Measurements from ENCODE around the gene ZNF292.
A peak's percentile ranks its signal among the peaks of the same experiment; 100 is the strongest.
"Not testable (repeated sequence)": the region's sequence is repeated elsewhere in the genome, so short reads cannot be mapped to it uniquely, and the experiment has no call there.

ZNF292 gene

DNA sequence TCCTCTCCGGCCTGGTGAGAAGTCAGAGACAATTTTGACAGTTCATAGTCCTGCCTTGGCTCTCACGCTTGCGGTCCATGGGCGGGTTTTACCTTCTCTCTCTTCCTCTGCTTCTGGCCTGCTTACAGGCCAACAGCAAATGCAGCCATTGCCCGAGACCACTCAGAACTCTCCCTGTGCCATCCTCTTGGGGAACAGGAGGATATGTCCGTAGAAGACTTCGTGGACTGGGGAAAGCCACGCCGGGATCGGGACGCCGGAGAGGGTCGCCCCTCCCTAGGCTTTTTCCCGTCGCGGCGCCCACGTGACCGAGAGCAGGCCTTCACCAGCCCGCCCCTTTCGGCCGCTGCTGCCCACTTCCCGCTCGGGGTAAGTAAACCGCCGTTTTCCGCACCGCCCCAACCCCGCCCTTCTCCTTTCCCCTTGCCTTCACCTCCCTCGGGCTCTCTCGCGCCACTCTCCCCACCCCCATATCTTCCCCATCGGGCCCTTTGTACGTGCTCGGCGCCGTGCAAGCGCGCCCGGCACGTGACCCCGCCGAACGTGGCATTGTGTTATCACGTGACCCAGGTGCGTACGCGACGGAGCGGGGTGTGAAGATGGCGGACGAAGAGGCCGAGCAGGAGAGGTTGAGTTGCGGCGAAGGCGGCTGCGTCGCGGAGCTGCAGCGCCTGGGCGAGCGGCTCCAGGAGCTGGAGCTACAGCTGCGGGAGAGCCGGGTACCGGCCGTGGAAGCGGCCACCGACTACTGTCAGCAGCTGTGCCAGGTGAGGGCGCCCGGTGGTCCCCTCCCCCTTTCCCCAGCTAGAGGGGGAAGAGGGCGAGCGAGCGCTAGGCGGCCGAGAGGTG lies at the start of gene ZNF292:
TSS of gene ZNF292 (plus strand) at position 573 of the 849 bp plus-strand sequence. CDS start at position 600, 27 bp downstream.
- peak; percentile 99 for DNase-seq

DNA sequence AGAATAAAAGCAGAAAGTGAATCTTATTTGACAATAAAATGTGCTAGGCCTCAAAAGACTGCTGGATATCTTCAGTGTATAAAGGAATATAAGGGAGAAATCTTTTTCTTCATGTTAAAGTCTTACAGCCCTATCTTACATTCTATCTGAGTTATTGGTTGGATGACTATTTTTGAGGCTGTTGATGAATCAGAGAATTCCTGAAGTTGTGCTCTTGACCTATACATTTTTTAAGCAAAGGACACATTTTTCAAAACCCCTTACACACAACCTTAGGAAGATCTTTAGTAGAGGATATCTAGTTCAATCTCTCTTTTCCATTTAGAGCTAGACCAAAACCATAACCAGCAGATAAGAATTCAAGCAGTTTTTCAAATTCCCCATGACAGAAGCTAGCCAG lies 49.5 kb upstream of the ZNF292 start:
- DNase-seq: no peak

DNA sequence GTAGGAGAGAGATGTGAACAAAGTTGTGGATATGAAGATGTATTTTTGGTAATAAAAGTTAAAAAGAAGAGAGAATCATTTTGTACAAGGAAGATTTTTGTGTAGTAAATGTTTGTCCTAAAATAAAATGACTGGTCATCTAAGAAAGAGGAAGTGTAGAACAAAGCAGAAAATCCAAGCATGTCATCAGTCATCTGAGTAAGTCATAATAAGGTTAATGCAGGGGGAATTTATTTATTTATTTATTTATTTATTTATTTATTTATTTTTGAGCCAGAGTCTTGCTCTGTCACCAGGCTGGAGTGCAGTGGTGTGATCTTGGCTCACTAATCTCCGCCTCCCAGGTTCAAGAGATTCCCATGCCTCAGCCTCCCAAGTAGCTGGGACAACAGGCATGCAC lies 44.7 kb upstream of the ZNF292 start:
- DNase-seq: no peak

DNA sequence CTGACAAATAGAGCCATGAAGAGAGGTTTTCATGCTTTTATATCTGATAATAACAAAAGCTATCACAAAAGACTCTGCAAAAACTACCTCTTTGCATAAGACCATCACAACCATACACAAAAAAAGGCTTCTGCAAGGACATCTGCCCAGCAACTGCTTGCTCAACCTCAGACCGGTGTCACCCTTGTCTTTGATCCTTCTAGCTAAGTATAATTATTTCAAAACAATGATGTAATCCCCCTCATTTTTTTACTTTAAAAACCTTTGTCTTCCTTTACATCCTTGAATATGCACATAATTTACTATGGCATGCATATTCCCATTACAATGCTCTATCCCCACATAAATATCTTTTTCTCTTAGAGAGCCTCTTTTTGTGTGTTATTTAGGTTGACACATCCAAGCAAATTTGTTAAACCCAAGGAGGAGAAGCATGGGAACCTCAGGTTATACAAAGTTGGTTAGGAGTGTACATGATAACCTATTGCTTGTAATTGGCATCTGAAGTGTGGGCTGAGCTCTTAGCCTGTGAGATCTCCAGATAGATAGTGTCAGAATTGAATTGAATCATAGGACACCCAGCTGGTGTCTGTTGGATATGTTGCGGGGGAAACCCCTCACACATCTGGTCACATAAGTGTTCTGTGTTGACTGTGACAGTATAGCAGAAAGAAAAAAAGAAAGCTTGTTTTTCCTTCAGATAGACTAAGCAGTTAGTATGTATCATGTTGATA lies 39.8 kb upstream of the ZNF292 start:
- DNase-seq: peak; percentile 44

DNA sequence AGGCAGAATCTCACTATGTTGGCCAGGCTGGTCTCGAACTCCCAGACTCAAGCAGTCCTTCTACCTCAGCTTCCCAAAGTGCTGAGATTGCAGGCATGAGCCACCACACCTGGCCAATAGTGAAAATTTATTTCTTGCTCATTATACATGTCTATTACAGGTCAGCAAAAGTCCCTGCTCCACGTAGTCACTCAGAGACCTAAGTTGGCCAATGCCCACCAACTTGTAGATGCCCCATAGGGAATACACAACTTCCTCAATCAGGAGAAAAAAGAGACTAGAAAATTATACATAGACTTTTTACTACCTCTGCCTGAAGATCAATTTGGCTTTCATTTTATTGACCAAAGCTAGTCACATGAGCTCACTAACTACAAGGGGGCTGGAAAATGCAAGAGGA lies 38.4 kb upstream of the ZNF292 start:
- no peak for DNase-seq

DNA sequence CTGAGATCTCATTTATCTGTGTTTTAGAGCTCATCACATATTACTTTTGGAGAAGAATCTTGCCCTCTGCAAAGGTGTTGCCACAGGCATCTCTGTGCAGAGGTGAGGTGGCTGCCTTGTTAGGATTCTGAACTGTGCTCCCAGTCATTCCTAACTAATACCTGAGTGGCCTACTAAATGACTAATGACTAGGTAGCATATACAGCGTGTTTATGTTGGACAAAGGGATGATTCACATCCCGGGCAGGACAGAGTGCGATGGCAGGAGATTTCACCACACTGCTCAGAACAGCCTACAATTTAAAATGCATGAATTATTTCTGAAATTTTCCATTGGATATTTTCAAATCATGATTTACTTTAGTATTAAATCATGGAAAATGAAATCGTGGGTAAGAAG lies 37.3 kb upstream of the ZNF292 start:
- DNase-seq: no peak

DNA sequence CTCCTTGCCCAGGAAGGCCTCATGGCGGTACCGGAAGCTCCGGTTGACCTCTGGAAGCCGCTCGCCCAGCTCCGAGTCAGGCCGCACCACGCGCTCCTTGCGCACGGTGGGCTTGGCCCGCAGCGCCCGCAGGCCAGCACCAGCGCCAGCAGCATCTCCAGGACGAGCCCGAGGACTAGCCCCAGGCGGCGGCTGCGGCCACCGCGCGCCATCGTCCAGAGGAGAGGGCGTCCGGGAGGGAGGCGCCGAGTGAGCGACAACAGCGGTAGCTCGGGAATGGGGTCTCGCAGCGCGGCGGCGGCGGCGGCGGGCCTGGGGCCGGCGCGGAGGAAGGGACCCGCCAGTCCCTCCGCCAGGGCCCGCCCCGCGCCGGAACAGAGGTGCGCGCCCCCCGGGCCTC lies 32.9 kb upstream of the ZNF292 start:
- no peak for DNase-seq

DNA sequence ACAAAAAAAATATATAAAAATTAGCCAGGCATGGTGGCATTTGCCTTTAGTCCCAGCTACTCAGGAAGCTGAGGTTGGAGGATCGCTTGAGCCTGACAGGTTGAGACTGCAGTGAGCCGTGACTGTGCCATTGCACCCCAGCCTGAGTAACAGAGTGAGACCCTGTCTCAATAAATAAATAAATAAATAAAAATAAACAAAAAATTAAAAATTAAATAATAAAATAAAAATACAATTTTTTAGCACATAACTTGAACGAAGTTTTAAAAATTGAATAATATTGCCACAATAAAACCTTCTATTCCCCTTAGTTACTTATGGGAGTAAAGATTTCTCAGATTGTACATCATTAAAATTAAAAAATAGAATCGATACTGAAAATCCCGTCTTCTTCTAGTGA lies 31.3 kb upstream of the ZNF292 start:
- DNase-seq: no peak

DNA sequence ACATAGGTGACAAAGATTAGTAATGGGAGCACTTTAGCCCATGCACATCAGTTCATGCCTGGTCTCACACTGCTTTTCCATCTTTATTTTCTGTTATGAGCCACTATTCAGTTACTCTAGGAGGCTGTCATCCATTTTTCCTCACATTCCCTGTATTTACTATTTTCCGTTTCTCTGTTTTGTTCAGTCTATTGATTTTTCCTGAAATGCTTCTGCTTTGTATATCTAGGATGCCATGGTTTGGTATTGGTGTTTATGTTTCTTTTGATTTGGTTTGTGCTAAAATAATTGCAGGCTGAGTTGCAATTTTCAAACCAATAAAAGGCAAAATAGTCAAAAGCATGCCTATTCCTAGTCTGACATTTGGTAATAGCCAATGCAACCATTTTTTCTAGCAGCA lies 28.9 kb upstream of the ZNF292 start:
- DNase-seq: no peak

DNA sequence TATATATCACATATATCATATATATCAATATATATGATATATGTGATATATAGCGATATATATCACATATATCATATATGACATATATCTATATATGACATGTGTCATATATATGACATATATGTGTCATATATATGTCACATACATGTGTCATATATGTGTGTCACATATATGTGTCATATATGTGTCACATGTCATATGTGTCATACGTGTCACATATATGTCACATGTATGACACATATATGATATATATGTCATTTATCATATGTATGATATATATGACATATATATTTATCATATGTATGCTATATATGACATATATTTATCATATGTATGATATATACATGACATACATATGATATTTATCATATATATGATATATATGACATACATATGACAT lies 27.6 kb upstream of the ZNF292 start:
- DNase-seq: no peak

DNA sequence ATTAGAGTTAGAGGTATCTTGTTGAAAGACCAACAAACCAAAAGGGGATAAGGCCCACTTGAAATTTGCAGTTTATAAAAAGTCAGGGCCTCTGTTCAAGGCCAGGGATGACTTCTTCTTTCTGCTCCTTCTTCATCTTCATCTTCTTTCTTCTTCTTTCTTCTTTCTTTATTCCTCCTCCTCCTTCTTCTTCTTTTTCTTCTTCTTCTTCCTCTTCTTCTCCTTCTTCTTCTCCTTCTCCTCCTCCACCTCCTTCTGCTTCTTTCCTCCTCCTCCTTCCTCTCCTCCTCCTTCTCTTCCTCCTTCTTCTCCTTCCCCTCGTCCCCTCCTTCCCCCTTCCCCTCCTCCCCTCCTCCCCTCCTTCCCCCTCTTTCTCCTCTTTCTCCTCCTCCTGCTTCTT lies 18.4 kb upstream of the ZNF292 start:
- no peak for DNase-seq

DNA sequence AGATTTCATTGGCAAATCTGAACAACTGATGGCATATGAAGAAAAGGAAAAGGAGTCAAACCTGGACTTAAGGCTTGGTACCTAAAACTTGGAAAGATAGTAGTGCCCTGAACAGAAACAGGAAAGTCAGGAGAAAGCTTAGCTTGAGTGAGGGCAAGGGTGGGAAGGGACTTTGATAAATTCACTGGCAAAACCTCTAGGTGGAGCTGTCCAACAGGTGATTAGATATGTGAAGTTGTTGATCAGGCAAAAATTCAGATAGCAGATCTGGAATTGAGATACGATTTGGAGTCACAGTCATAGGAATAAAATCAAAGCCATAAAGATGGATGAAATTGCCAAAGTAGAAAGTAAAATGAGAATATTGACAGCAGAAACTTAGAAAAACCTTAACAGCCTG lies 16.1 kb upstream of the ZNF292 start:
- DNase-seq: peak; percentile 65

DNA sequence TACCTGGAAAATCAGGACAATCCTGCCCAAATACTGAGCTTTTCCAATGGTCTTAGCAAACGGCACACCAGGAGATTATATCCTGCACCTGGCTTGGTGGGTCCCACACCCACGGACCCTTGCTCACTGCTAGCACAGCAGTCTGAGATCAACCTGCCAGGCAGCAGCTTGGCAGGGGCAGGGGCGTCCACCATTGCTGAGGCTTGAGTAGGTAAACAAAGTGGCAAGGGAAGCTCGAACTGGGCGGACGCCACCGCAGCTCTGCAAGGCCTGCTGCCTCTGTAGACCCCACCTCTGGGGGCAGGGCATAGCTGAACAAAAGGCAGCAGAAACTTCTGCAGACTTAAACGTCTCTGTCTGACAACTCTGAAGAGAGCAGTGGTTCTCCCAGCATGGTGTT lies 15.4 kb upstream of the ZNF292 start:
- not testable (repeated sequence) for DNase-seq

DNA sequence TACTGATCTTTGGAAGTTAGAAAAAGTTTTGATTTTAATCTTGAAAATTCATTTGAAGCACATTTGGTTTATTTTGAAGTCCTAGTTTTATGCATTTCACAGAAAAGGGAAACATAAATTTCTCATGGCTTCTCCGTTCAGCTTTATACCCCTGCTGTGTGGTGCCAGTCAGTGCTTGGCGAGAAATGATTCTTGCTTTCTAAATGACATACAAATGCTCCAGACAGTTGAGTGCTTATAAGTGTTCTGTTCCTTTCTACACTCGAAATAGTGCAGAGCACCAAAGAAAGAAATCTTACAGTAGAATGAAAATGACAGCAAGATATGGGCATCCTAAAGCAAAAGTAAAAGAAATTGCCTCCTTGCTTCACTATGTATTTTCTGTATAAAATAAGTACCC lies 9.0 kb upstream of the ZNF292 start:
- DNase-seq: peak; percentile 51

DNA sequence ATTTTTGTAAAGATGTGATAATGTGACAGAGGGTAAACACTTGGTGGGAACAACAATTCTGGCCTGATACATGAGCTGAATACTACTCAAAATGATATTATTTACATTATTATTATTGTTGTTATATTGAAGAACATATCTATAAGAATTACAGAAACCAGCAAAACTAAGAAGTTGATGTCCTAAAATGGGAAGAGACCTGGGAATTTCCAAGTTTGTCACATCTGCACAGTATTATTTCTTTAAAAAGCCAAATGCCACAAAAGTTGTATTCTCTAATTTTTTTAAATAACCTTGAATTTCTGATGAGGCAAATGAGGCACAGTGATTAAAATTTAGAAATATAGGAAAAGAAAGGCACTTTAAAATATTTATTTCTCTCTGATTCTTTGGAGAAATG lies 5.0 kb upstream of the ZNF292 start:
- no peak for DNase-seq

DNA sequence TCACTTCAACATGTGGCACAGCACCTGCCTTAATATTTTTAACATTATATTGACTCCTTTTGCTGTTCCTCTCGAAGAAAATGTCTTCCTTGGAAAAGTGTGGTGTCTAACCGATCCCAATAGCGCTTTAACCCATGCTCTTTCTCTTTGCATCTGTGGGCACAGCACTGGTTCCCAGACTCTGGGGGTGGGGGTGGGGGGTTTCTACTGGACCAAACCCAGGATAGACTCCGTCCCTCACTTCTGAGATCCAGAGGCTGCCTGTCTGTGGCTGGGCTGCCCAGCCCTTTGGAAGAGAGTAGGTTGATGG lies 3.9 kb upstream of the ZNF292 start:
- DNase-seq: no peak

DNA sequence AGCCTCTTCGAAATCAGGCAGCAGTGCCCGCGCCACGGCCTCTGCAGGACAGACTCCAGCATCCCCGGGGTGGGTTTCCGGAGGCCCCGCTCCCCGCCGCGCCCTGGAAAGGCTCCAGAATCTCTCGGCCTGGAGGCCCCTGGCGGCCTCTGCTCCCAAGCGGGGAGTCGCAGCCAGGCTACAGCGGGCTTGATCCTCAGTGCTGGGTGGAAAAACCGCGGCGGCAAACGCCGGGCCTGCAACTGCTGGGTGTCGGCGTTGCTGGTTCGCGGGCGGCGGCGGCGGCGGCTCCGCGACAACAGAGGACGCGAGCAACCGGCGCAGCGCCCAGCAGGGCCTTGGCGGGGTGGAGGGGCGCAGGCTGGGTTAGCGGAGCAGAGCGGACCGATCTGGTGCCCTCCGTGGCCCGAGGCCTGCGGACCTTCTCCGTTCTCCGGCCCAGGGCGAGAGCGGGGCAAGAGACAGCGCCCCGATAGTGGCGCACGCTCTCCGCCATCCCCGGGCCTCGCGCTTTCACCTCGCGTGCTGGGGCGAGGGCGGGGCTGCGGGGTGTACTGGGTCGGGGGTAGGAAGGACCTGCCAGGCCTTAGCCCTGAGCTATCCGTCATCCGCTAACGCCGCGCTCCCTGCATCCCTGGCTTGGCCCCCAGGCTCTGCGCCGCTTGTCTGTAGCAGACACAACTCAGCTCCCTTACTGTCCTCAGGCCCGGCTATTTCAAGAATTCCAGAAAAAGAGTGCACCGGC lies 3.4 kb upstream of the ZNF292 start:
- DNase-seq: peak; percentile 75

DNA sequence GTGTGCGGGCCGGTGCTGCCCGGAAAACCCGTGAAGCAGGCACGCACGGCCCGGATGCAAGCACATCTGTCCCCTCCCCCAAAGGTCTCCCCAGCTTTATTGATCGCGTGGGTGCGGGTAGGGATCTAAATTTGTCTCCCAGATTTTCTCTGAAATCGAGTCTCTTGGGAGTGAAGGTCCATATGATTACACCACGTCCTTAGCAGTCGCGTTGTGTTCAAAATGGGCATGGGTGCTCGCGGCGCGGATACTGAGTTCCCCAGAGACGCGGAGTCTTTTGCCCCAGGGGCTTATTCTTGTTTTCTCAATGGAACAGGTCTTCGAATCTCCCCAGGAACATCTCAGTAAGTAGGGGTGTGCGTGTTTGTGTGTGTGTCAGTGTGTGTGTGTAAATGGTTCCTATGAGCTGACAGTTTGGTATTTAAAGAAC lies 2.8 kb upstream of the ZNF292 start:
- no peak for DNase-seq

DNA sequence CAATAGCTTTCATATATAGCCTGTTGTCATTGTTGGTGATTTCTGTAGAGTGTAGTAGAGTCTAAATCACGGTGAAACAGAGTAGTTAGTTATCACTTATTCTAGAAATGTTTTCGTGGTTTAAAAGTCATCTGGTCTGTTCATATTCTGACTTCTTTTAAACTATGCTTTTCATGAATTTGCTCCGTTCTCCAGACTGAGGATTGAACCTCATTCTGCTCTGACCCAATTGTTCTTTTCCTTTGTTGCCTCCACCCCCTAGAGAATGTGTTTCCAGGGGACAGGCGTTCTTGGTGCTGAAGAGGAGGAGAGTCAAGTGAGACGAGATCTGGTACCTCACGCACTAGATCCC lies 748 bp upstream of the ZNF292 start:
- no peak for DNase-seq

DNA sequence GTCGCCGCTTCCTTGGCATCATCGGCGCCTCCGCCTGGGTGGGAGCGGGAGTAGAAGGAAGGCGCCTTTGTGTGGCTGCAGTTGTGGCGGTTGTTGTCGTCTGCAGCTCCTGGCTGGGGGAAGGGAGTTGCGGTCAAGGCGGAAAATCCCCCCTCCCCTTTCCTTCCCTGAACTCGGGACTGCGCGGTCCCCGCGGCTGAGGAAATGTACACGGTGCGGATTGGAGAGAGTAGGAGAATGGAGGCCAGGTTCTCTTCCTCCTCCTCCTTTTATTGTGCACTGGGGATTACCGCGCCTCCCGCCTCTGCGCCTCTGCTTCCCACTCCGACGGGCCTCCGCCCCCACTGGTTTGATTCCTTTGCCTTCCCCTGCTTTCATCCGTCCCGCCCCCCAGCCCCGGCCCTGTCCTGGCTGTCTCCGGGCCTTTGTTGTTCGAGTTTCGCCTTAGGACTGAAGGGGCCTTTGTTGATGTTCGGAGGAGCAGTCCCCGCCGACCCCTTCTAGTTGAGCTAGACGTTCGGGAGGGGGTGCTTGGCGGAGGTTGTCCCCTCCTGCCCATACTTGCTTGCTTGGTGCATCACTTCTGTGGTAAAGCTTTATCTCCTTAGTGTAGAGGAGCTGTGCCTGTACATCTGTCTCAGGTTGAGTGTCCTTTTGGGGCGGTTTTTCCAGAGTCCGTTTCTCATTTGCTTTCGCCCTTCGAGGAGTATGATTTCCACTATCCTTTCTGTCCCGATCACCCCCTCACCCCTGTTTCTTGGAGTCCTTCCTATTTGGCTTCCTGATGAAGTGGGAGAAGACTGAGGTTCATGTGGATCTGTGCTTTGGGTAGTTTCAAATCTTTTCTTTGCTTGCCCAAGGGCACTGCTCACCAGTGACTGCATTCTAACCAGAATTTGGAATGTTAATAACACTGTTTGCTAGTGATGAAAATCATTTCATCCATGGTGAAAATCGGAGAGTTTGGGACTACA lies 764 bp downstream of the ZNF292 start:
- peak; percentile 47 for DNase-seq

DNA sequence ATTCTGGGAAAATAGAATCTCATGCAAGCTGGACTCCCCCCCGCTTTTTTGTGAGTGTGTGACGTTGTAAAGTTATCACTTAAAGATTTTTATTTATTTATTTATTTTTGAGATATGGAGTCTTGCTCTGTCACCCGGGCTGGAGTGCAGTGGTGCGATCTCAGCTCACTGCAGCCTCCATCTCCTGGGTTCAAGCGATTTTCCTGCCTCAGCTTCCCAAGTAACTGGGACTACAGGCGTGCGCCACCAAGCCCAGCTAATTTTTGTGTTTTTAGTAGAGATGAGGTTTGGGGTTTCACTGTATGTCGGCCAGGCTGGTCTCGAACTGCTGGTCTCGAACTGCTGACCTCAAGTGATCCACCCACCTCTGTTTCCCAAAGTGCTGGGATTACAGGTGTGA lies 2.2 kb downstream of the ZNF292 start:
- not testable (repeated sequence) for DNase-seq

DNA sequence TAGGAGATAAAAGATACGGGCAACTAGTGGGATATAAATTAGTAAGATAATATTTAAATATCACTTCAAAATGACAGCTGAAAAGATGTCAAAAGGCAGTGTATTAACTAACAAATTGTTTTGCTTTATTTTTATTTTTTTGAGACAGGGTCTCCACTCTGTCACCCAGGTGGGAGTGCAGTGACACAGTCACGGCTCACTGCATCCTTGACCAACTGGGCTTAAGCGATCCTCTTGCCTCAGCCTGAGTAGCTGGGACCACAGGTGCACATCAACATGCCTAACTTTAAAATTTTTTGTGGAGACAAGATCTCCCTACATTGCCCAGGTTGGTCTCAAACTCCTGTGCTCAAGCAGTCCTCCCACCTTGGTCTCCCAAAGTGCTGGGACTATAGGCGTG lies 5.9 kb downstream of the ZNF292 start:
- DNase-seq: no peak

DNA sequence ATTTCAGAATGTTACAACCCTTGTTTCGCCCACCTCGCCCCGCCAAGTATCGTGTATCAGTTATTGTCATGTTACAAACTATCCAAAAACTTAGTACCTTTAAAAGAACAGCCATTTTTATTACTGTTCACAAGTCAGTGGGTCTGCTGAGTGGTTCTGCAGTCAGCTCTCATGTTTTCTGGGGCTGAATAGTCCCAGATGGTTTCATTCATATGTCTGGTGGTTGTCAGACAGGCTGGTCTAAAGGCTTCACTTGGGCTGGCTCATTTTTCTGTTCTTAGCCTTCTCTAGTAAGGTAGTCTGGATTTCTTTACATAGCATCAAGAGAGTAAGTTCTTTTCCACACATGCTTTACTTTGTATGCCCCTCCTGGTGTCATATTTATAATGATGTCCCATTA lies 8.6 kb downstream of the ZNF292 start:
- DNase-seq: no peak

All from activated CD4-positive, alpha-beta T cell treated with anti-CD3 and anti-CD28 coated beads, Interleukin-2, amount 50 U/mL, for 16 hours (primary cell).